ENCODE data around the gene ADPRS.

ADPRS gene

GRCh38 chr1:36124404-36125128, 35.9 kb downstream of the ADPRS start:
- FAIRE-seq (no peak), DNase-seq (ENCODE audit: insufficient read length, low spot score) (no peak)
- TF ChIP-seq CTCF (IDR thresholded peaks at IDR 0.05; ENCODE audit: insufficient read depth, missing control alignments): no peak

GRCh38 chr1:36125129-36125991, 36.7 kb downstream of the ADPRS start, which contains the start of gene COL8A2:
Gene COL8A2 (minus strand): TSS chr1:36125222. CDS start chr1:36100242, 24,980 bp downstream.
- peak; percentile 66 for DNase-seq (ENCODE audit: insufficient read length, low spot score)
- TF ChIP-seq CTCF (IDR thresholded peaks at IDR 0.05; ENCODE audit: insufficient read depth, missing control alignments): no peak
- no peak for FAIRE-seq

- DNase-seq (ENCODE audit: insufficient read length, low spot score) (no peak), FAIRE-seq (no peak)
- TF ChIP-seq CTCF (IDR thresholded peaks at IDR 0.05; ENCODE audit: insufficient read depth, missing control alignments): no peak
Measured at GRCh38 chr1:36126005-36126716, 37.5 kb downstream of the ADPRS start.

- FAIRE-seq: no peak
- TF ChIP-seq CTCF (IDR thresholded peaks at IDR 0.05; ENCODE audit: insufficient read depth, missing control alignments): no peak
- no peak for DNase-seq (ENCODE audit: insufficient read length, low spot score)
Measured at GRCh38 chr1:36126797-36127500, 38.3 kb downstream of the ADPRS start.

- no peak for FAIRE-seq
- no peak for DNase-seq (ENCODE audit: insufficient read length, low spot score)
- no peak for TF ChIP-seq CTCF (IDR thresholded peaks at IDR 0.05; ENCODE audit: insufficient read depth, missing control alignments)
Measured at GRCh38 chr1:36128126-36128904, 39.6 kb downstream of the ADPRS start.

GRCh38 chr1:36128905-36129206, 40.2 kb downstream of the ADPRS start:
- DNase-seq (ENCODE audit: insufficient read length, low spot score) (no peak), FAIRE-seq (no peak)
- no peak for TF ChIP-seq CTCF (IDR thresholded peaks at IDR 0.05; ENCODE audit: insufficient read depth, missing control alignments)
